ENCODE results near the gene SMPDL3A. TPM values are rescaled to one million over a fixed set of nuclear protein-coding genes. Genes with fewer than 3 reads are reported as not detected.

The SMPDL3A gene
- polyA plus RNA-seq, 1 experiment = 105 TPM

GRCh38 chr6:122804962-122805485 is 16.0 kb downstream of the SMPDL3A start:
- H3K27me3 ChIP-seq (ENCODE audit: control insufficient read depth, insufficient read depth, low read length) = no peaks in the 10 kb centered on the region
- DNase-seq (ENCODE audit: low read depth, low spot score) = no peak
- H3K27ac ChIP-seq (ENCODE audit: low read depth, low read length) = no peak overlapping the region
- no peak for TF ChIP-seq CTCF (IDR thresholded peaks at IDR 0.05; ENCODE audit: low read depth, low read length)
- no peak overlapping the region for H3K4me3 ChIP-seq (ENCODE audit: low read depth, low read length)
- H3K9me3 ChIP-seq (ENCODE audit: control insufficient read depth, insufficient read depth, low read length) = no peaks in the 10 kb centered on the region
- ChIA-PET CTCF (interaction anchor here (2.8 kb wide), 1 partner anchor 34 kb away, joined by 15 read pairs; no protein-coding TSS in a partner anchor), POLR2A (interaction anchor here (1.1 kb wide), 1 partner anchor 16 kb away, joined by 4 read pairs; the partner anchor contains the start of gene SMPDL3A)

GRCh38 chr6:122806291-122806690 is 17.2 kb downstream of the SMPDL3A start:
- no peaks in the 10 kb centered on the region for H3K27me3 ChIP-seq (ENCODE audit: control insufficient read depth, insufficient read depth, low read length)
- no peak for TF ChIP-seq CTCF (IDR thresholded peaks at IDR 0.05; ENCODE audit: low read depth, low read length)
- no peaks in the 10 kb centered on the region for H3K9me3 ChIP-seq (ENCODE audit: control insufficient read depth, insufficient read depth, low read length)
- ChIA-PET CTCF (interaction anchor here (2.8 kb wide), 1 partner anchor 33 kb away, joined by 15 read pairs; no protein-coding TSS in a partner anchor), POLR2A (interaction anchor here (1.3 kb wide), 1 partner anchor 17 kb away, joined by 7 read pairs; the partner anchor contains the start of gene SMPDL3A)
- H3K4me3 ChIP-seq (ENCODE audit: low read depth, low read length) = no peak overlapping the region
- no peak for DNase-seq (ENCODE audit: low read depth, low spot score)
- H3K27ac ChIP-seq (ENCODE audit: low read depth, low read length) = no peak overlapping the region

- DNase-seq (ENCODE audit: low read depth, low spot score) = no peak
- H3K27ac ChIP-seq (ENCODE audit: low read depth, low read length) = no peak overlapping the region
- ChIA-PET POLR2A (interaction anchor here (2.6 kb wide), 1 partner anchor 19 kb away, joined by 29 read pairs; the partner anchor contains the start of gene SMPDL3A), CTCF (interaction anchor here (2.8 kb wide), 1 partner anchor 31 kb away, joined by 16 read pairs; no protein-coding TSS in a partner anchor)
- H3K27me3 ChIP-seq (ENCODE audit: control insufficient read depth, insufficient read depth, low read length) = no peaks in the 10 kb centered on the region
- no peak for TF ChIP-seq CTCF (IDR thresholded peaks at IDR 0.05; ENCODE audit: low read depth, low read length)
- H3K4me3 ChIP-seq (ENCODE audit: low read depth, low read length) = no peak overlapping the region
- H3K9me3 ChIP-seq (ENCODE audit: control insufficient read depth, insufficient read depth, low read length) = no peaks in the 10 kb centered on the region
Measured at GRCh38 chr6:122808121-122808885, 19.2 kb downstream of the SMPDL3A start.

- CTCF ChIA-PET = interaction anchor here (1.3 to 2.8 kb wide), 2 partner anchors 20 to 30 kb away, joined by 4 to 16 read pairs; partner anchors contain the start of gene SMPDL3A
- no peak for DNase-seq (ENCODE audit: low read depth, low spot score)
- POLR2A ChIA-PET = interaction anchor here (2.6 kb wide), 1 partner anchor 20 kb away, joined by 29 read pairs; the partner anchor contains the start of gene SMPDL3A
- H3K9me3 ChIP-seq (ENCODE audit: control insufficient read depth, insufficient read depth, low read length) = no peaks in the 10 kb centered on the region
- H3K27ac ChIP-seq (ENCODE audit: low read depth, low read length) = no peak overlapping the region
- no peaks in the 10 kb centered on the region for H3K27me3 ChIP-seq (ENCODE audit: control insufficient read depth, insufficient read depth, low read length)
- no peak for TF ChIP-seq CTCF (IDR thresholded peaks at IDR 0.05; ENCODE audit: low read depth, low read length)
- no peak overlapping the region for H3K4me3 ChIP-seq (ENCODE audit: low read depth, low read length)
Measured at GRCh38 chr6:122809001-122809400, 19.9 kb downstream of the SMPDL3A start.

All from AG04450 (cell line).